22Rv1 (cell line): ENCODE measurements around the gene MICU2.

Experiments used
- H3K27ac ChIP-seq: fragments of 450-650 bp; 2 replicates; pipeline ENCODE4 v1.5.1; 2017
- ZFX ChIP-seq: fragments of 450-650 bp; IDR thresholded peaks from 2 replicates; pipeline ENCODE4 v1.6.1; 2017; ENCODE audit warnings: antibody characterized with exemption, borderline replicate concordance
- TF ChIP-seq, protein P1 (sequence below): fragments of 450-650 bp; IDR thresholded peaks from 2 replicates; pipeline ENCODE4 v1.5.1; 2017; ENCODE audit warnings: mild to moderate bottlenecking

Gene MICU2

DNA sequence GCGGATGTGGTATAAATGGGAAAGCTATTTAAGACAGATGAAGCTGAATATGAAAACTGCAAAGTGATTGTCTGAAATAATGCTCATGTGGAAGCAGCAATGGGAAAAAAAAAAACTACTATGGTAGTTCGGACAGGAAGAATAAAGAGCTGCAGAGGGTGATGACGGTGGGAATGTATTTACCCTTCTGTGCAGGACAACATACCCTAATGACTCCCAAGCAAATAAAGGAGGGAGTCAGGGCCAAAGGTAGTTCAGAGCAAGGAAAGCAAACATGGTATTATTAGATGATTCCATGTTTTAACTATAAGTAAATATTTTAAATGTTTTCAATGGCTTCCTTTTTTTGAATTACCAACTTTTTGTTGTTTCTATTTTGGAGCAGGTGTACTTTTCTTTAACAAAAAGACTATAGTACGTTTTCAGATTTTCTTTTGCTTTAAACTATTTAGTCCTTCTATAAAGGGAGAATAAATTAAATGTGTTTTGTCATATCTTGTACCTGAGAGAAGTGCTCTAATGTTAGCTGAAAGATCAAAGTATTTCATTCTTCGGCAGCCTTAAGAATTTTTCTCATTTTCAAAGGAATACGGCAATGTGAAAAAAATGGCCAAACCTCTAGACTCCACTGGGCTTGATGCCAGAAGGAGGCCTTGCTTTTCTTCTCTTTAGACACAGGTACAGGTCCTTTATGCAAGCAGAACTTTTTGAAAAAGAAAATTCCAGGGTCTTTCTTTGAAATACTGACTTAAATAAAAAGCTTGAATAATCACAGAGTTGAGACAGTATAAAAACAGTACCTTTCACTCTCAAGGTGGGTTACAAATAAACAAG, 77.0 kb downstream of the MICU2 start:
- TF ChIP-seq ZFX: no peak
- TF ChIP-seq, protein P1, sequence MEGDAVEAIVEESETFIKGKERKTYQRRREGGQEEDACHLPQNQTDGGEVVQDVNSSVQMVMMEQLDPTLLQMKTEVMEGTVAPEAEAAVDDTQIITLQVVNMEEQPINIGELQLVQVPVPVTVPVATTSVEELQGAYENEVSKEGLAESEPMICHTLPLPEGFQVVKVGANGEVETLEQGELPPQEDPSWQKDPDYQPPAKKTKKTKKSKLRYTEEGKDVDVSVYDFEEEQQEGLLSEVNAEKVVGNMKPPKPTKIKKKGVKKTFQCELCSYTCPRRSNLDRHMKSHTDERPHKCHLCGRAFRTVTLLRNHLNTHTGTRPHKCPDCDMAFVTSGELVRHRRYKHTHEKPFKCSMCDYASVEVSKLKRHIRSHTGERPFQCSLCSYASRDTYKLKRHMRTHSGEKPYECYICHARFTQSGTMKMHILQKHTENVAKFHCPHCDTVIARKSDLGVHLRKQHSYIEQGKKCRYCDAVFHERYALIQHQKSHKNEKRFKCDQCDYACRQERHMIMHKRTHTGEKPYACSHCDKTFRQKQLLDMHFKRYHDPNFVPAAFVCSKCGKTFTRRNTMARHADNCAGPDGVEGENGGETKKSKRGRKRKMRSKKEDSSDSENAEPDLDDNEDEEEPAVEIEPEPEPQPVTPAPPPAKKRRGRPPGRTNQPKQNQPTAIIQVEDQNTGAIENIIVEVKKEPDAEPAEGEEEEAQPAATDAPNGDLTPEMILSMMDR: no peak
- H3K27ac ChIP-seq: no peak overlapping the region

DNA sequence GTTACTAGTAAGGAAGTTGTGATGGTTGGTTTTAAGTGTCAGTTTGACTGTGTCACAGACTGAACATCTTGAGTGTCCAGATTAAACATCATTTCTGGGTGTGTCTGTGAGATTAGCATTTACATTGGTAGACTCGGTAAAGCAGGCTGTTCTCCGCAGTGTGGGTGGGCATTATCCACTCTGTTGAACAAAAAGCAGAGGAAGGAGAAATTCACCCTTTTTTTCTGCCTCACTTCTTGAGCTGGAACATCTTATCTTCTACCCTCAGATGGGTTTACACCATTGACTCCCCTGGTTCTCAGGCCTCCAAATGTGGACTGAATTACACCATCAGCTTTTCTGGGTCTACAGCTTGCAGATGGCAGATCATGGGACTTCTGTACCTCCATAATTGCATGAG, 81.1 kb downstream of the MICU2 start:
- H3K27ac ChIP-seq: no peak overlapping the region
- no peak for TF ChIP-seq ZFX
- TF ChIP-seq, protein P1: no peak

DNA sequence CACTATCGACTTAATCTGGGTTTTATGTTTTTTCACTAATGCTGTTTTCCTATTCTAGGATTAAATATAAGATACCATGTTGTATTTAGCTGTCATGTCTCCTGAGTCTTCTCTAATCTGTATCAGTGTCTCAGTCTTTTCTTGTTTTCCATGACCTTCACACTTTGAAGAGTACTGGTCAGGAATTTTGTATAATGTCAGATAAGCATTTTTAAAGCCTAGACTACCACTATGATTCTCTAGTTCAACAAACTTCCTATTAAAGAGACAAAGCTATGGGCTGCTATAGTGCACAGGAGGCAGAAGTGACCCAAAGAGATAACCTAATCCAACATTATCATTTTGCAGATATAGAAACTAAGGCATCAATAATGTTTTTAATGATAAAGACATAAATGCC, 81.8 kb downstream of the MICU2 start:
- H3K27ac ChIP-seq: no peak overlapping the region
- TF ChIP-seq, protein P1: no peak
- no peak for TF ChIP-seq ZFX

DNA sequence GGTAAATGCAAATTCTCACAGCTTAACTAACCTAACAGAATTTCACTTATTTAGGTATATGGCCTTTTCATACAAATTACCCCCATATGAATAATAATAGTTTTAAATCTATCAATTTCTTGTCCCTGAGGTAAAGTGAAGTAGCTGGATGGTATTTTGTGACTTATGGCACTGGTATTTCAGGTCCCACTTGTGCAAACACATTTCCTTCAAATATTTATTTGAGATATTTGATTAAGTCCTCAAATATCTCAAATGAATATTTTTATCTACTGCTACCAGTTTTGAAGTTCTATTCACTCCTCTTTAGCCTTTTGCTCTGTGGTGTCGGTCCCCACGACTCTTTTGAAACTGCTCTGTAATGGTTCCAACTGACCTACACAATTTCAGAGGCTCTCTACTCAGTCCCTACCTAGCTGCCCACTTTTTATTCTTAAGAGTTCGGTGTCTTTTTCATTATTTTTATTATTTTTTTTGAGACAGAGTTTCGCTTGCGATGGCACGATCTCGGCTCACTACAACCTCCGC, 85.3 kb downstream of the MICU2 start:
- TF ChIP-seq, protein P1: no peak
- no peak for TF ChIP-seq ZFX

GRCh38 chr13:21517576-21517975, 86.4 kb downstream of the MICU2 start:
- TF ChIP-seq, protein P1: no peak
- no peak for TF ChIP-seq ZFX
- no peak overlapping the region for H3K27ac ChIP-seq

More for the DNA sequence above, 85.3 kb downstream of the MICU2 start:
- no peak overlapping the region for H3K27ac ChIP-seq

DNA sequence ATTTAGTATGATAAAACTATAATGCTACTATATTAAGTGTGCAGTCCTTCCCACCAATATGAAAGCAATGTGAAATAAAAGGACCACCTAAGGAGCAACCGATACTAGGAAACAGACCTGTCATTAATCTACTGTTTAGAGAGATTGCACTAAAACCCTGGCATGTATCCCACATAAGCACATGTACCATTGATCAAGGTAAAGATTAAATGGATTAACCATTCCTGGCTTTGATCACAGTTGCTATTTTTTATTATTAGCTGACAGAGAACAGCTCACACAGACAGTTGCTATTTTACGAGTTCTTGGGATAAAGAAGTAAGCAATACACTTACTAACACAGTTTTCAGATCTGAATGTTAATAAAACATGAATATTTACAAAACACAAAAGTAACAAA, 87.2 kb downstream of the MICU2 start:
- no peak for TF ChIP-seq ZFX
- TF ChIP-seq, protein P1: no peak
- H3K27ac ChIP-seq: no peak overlapping the region

GRCh38 chr13:21511849-21512248, 92.1 kb downstream of the MICU2 start:
- no peak overlapping the region for H3K27ac ChIP-seq
- TF ChIP-seq, protein P1: no peak
- no peak for TF ChIP-seq ZFX
